Forelimb muscle (tissue), 1 donor: Measurements from ENCODE around the gene AMPH. TPM values are rescaled to one million over a fixed set of nuclear protein-coding genes. Genes with fewer than 3 reads are reported as not detected.

ENCODE experiments used
- DNase-seq: peaks from one replicate; pipeline ENCODE4 v3.0.0-alpha.2; 2013; ENCODE audit warnings: low read depth
- polyA plus RNA-seq: library from polyadenylated mRNA; unstranded; fragments of 120-200 nt; gene quantifications from one replicate; pipeline ENCODE4 v1.2.1, GENCODE V29; 2013; ENCODE audit not compliant: insufficient read length

Gene AMPH
- polyA plus RNA-seq, 1 donor, result 7.0 TPM

DNA sequence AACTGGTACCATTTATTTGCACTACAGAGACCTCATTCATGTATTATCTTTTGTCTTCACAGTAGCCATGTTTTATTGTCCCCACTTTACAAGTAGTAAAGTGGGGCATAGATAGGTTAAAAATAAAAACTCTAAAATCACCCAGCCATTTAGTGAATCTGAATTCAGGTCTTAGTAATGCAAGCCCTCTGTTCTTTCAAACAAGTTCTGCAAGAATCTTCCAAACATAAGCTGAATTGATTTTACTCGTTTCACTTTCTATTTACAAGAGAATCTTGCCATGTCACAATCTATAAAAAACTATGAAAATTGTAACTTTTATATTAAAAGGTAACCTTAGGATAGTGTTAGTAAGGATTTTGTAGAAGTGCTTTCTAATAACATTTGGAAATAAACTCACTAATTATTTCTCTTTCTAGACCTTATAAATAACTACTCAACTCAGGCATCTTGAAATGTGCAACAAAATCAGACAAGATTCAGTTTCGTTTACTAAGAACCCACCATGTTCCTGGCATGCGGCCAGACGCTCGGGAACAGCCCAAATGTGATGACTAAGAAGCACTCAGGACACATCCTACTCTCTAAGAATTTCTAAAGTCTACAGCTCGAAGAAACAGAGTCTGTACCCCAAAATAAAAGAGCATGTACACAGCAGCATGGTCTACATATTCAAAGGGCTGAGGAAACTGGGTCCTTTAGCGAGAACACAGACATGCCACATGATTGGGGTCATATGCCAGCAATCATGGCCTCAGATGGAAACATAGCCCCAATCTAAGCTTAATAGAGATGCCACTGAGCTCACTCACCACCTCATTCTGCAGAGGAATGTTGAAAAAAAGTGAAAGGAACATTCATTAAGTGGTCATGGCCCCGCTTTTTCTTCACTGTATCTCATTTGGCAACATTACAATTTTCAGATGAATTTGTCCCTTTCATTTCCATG lies 167.6 kb downstream of the AMPH start:
- no peak for DNase-seq

DNA sequence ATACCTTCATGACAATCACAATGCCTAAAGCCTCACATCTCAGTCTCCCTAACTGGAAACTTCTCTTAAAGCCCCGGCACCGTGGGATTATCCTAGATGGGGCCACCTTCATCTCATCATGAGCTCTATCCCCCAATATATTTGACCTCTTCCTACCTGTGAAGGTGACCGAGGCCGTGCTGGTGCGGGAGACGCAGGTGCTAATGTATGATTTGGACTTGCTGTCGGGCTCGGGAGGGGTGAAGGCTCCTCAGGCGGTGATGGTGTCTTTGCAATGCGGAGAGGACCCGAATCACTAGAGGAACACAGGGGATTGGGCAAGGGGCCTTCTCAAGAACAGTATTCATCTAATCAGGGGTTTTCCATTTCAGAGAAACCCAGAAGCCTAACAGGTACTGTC lies 168.4 kb downstream of the AMPH start:
- no peak for DNase-seq

DNA sequence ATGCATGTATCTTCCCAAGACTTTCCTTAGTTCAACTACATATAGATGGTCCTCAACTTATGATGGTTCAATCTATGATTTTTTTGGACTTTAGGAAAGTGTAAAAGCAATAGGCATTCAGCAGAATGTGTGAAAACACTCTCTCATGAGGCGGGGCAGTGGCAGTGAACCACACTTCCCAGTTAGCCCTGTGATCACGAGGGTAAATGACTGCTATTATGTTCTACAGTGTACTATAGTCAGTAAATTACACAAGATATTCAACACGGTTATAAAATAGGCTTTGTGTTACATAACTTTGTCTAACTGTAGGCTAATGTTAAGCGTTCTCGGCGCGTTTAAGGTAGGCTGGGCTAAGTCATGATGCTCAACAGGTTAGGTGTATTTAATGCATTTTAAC lies 169.3 kb downstream of the AMPH start:
- no peak for DNase-seq

DNA sequence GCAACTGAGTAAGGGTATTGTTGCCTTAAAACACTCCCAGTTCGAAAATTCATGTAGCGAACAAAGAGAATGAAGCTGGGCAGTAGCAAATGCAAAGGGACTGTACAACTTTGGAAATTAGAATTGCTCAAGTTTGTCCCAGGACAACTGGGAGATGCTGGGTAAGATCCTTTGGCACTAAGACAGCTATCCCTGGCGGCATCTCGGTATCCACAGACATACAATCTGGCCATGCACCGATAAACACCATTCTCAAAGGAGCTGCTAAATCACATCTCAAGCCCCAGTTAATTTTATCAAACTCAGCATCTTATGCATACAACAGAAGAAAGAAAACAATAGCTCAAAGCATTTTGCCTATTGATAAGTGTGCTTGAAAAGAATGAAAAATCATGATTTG lies 177.3 kb downstream of the AMPH start:
- DNase-seq, result no peak

DNA sequence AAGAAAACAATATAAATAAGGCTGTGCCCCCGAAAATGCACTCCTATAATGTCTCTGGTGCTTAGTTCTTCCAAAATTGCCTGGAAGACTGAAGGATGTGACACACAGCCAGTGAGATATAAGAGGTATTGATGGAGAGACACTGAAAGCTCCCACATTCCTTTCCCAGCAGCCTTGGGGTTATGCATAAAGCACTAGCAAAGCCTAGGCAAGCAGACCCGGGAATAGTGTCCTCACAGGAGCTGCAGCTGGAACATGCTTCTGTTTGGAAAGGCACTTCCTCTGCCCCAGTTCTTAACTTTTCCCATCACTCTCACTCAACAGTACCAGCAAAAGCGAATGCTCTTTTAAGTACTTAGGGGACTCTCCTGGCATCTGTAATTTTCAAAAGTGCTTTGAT lies 178.0 kb downstream of the AMPH start:
- no peak for DNase-seq

DNA sequence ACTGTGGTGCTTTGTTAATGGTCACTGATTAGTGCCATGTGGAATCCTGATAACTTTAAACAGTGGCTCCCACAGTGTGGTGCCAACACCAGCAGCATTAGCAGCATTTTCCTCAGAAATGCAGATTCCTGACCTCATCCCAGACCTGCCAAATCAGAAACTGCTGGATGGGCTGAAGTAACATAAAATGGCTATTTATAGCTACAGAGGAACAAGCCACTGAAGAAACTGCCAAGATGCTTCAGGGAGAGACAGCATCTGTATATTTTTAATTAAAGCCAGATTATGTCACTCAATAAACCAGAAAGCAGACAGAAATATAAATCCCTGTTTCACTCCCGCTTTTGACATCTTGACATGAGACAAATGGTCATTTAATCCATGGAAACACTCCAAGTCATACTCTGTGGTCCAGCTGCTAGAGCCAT lies 178.5 kb downstream of the AMPH start:
- no peak for DNase-seq

DNA sequence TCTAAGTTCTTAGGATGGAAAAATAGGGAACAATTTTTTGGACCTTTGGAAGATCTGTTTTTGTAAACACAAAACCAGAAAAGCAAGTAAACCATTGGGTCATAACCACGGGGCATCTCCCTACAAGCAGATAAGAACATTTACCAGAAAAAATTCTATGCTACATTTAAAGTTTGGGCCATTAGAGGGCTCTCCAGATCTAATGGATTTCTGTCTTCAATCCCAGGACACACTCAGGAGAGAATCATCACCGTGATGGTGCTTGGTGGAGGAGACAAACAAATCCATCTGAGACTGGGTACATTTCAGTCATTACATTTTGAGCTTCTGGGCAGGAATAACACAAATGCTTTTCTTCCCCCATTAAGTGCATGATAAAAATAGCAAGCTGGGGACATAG lies 179.3 kb downstream of the AMPH start:
- no peak for DNase-seq

DNA sequence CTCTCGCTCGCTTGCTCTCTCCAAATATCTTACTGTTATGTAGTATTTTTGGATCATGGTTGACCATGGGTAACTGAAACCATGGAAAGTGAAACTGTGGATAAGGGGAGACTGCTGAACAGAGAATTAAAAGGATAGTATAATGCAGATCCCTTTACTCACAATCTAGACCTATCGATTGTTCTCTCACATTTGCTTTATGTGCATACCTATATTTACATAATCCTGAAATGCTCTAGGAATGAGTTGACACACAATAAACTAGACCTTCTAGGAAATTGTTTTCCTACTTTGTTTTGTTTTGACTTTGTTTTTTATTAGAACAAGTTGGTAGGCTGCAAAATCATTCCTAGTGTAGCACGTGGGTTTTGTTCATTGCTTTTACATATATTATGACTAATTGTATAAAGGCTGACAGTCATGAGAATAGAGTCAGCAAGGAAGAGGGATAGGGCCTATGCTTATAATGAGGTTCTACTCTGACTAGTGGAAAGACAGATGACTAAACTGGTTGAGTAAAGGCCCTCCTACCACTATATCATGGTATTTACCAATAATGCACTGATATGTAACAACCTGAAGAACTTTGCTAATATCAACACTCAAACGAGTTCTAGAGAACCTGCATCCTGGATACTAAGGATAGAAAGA lies 182.5 kb downstream of the AMPH start:
- no peak for DNase-seq

DNA sequence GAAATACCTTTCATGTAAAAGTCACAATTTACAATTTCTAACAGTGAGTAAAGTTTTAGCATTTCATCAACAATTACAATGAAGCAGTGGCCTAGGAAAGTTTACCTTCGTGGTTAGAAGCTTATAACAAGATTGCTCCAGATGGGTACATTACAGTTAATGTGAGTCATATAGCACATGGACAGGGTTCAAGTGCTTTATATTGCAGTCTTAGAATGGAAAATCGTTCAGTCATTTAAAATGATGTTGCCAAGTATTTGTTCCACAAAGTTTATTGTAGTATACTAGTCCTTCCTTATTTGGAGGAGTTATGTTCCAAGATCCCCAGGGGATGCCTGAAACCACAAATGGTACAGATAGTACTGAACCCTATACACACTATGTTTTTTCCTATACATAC lies 183.1 kb downstream of the AMPH start:
- no peak for DNase-seq

DNA sequence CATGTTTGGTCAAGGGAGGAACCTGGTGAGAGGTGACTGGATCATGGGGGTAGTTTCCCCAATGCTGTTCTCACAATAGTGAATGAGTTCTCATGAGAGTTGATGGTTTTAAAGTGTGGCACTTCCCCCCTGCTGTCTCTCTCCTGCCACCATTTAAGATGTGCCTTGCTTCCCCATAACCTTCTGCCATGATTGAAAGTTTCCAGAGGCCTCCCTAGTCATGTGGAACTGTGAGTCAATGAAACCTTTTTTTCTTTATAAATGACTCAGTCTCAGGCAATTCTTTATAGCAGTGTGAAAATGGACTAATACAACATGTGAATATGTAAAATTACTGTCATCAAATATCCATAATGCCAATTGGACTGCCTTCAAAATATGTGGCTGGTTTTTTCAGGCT lies 192.2 kb downstream of the AMPH start:
- DNase-seq, result no peak

DNA sequence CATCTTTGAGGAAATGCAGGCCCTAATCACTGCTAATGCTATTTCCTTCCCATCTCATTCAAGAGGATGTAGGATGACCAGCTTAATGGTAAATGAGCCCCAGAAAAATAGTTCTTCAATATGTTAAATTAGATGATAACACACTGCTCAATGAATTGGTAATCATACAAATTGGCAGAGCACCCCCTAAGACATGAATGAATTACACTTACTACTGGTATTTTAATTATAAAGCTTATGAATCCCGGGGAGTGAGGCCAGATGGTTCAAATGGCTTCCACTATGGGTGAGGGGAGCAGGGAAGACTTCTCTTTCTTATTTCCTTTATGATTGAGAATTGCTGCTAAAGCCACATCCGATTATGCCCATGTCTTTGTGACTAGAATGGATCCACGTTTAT lies 198.5 kb downstream of the AMPH start:
- no peak for DNase-seq

DNA sequence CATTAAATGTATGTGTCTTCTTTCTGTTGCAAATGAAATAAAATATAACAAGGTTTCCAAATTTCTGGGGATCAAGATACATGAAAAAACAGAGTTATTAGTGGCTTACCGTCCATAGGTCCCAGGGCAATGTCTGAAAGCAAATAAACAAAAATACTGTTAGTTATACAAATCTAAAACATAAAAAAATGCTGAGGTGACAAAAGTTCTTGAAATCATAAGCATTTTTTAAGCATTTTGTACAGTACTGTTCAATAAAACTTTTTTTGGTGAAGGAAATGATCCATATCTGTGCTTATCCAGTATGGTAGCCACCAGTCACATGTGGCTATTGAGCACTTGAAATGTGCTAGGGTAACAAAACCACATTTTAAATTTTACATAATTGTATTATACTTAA lies 199.1 kb downstream of the AMPH start:
- no peak for DNase-seq

DNA sequence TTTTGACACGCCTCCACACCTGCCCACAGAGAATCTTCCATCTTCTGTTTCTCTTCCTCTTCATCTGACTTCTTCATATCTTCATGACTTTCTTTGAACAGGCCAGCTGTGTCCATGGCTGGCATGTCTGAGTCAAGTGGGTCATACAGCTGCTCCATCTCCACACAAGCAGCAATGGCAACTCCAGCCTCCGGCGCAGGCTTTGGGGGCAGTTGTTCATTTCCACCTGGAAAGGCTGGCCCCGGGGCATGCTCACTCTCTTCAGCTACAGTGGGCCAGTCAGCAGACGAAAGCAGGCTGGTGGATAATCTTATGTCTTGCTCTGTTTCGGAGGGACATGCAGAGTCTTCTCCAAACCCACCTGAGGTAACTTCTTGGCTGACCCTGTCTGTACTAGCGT lies 202.1 kb downstream of the AMPH start:
- DNase-seq, result no peak

DNA sequence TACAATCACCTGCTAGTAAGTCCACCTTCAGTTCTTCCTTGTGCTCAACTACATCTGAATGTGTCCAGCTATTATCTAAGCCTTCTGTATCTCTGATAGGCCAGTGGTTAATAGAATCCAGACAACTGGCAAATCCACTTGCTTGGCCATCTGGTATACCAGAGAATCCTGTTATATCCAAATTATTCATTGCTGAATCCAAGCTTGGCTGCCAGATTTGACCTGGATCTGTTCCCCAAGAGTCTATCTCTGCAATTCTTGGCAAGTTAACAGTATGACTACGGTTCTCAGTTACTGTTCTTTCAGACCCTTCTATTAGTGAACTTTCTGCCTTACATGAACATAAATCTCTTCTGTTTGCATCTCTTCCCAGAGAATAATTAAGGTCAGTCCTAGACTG lies 203.1 kb downstream of the AMPH start:
- DNase-seq, result peak; percentile 64

DNA sequence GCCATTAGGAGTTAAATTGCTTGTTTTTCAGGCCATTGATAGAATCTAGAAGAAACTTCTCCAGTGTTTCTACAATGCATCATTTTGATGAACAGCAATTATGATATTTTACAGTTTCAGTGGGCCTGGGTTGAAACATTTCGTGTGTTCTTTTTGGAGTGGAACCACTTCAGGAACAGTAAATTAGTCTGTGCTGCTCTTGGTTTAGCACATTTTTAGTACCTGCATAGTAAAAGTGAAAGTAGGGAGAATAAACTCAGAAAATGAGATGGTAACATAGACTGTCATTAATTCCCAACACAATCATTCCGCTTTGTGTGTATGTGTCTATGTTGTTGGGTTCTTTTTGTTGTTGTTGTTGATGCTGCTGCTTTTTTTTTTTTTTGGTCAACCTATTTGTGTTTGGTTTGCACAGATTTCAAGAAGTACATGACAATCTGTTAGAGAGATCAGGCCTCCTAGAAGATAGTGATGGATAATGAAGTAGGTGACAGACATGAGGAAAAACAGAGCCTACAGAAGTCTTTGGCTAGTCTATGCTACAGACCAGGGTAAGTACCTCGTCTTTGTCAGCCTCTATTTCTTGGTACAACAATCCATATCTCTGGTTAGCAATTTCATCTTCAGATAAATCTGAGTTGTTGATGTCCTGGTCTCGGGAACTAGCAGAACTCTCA lies 203.8 kb downstream of the AMPH start:
- DNase-seq, result no peak

DNA sequence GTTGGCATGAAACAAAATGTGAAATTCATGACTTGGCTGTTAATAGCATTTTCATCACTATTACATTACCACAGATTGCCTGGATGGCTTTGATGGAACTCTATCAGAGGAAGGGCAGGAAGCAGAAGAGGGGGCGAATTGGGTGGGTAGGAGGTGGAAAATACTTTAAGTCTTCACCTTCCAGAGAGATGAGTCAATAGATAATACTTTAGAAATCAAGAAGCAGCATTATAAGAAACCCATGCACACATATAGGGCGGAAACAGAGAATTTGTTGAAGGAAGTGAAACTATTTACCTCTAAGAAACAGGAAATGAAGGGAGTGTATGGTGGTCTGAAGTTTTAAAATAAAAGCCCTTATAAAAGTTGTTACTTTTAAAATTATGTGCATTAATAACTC lies 205.7 kb downstream of the AMPH start:
- no peak for DNase-seq

DNA sequence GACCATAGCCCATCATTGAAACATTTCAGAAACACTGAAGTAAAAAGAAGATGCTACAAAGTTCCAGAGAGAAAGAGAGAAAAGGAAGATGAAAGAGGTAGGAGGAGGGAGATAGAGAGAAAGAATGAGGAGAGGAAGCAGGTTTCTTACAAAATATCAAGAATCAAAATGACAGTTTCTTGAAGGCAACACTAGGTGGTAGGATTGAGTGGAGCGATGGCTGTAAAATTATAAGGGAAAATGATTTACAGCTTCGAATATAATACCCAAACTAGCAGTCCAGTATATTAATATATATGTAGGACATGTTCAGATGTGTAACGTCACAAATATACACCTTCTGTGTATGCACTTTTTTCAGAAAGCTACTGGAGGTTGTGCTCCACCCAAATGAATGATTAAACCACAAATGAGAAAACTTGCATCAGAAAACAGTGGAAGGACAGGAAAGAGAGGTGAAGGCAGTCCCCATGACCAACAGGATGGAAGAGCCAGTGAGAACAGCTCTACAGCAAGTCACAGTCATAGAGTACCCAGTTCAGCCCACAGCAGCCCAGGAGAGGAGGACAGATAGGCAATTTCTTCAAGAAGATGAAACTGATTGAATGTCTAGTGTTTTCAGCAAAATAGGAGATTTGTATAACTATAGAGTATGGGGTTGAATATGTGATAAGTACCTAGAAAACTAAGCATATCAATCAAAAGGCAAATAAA lies 206.3 kb downstream of the AMPH start:
- DNase-seq, result no peak

DNA sequence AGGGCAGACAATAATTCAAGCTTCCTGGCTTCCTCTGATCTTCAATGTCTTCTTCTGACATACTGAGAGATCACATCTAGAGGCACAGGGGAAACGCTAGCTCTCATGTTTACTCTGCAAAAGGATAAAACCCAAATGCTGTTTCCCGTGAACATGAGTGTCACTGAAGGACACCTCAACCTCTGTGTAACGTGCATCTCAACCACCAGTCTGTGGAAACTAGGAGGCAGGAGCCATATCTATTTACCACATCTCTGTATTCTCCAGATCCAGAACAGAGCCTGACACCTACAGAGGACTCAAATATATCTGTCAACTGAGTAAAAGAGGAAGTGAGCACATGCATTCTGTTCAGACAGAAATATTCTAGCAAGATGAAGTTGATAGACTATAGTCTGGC lies 217.4 kb downstream of the AMPH start:
- DNase-seq, result no peak

DNA sequence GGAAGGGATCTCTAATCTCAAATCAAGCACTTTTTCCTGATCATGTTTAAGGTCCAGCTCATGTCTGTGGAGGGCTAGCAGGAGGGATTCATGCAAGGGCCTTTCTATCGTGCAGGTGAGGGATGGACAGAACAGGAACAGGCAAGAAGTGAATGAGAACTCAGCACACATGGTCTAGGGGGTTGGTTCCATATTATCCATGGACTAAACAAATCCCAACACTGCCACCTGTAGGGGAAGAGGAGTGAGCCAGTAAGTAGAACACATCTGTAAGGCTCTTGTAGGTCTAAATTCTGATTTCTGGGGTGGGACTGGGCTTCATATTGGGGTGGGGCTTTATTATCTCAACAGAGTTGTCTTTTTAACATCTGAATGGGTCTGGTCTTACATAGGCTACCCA lies 219.8 kb downstream of the AMPH start:
- no peak for DNase-seq

DNA sequence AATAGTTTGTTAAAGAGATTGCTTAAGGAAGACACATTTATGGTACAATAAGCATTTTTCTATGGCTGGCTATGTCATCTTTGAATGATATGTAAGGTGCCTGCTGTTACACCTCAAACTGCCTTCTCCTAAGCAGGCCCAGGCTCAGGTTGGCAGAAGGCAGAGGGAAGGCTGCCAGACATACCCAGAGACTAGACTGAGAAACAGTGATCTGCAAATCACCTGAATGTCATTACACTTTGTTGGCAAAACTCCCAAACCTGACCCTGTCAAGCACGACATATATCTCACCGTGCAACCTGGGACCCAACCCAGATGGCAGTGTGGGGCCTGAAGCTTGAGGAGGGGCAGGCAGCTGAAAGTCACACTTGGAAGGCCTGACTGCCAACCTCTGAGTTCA lies 221.1 kb downstream of the AMPH start:
- no peak for DNase-seq

DNA sequence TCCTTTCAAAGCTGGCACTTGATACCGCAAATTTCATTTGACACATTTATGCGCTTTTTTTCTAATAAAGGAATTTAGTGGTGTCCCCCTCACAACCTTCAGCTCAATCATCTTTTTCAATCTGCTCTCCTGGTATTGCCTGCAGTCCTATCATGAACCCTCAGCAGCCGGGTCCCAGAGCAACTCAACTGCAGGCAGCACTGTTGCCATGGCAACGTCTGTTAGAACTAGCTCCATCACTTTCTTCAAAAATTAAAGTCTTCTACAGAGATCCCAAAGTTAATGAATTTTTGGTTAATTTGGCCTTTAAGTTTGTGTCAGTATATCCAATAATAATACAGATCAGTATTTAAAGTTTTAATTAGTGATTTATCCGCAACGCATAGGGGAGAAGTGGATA lies 221.6 kb downstream of the AMPH start:
- DNase-seq, result no peak

DNA sequence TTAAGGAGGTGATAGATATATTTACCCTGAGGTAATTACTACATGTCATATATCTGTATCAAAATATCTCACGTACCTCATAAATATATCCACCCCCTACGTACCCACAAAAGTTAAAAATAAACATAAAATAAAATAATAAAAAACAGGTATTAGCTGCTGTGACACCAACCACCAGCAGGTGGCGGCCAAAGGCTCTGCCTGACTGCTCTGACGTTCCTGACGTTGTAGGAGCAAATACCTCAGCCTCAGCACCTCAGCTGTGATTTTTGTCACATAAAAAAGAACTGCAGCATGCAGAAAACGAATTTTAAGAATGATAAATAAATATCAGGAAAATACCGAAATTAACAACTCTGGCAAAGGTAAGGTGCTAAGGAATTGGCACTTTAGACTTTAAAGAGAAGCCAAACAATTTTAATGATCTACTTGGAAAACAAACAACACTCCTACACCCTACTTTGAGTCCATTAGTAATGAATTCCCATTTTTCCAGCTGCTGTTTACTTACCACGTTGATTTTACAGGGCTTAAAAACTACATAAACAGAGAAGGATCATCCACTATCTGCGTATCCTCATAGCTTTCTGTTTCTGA lies 232.3 kb downstream of the AMPH start:
- peak; percentile 9 for DNase-seq
